HG03558 (cell line): ENCODE measurements around the gene EPB41L2.

Source experiments
- ATAC-seq: cut with Tn5 transposase; IDR thresholded peaks from one replicate; pipeline ENCODE4 v1.9.1; 2021; ENCODE audit warnings: moderate number of reproducible peaks; ENCODE audit not compliant: unreplicated experiment; ENCODE audit errors: extremely low read depth

The EPB41L2 gene

GRCh38 chr6:130982941-130983456 lies 80.0 kb downstream of the EPB41L2 start:
- no peak for ATAC-seq

GRCh38 chr6:130982135-130982534 lies 80.9 kb downstream of the EPB41L2 start:
- no peak for ATAC-seq

- ATAC-seq: no peak
Observed at GRCh38 chr6:130981409-130981808, 81.6 kb downstream of the EPB41L2 start.

GRCh38 chr6:130980310-130981032 lies 82.6 kb downstream of the EPB41L2 start:
- no peak for ATAC-seq

GRCh38 chr6:130978660-130979396 lies 84.2 kb downstream of the EPB41L2 start:
- ATAC-seq: no peak

GRCh38 chr6:130978180-130978579 lies 84.9 kb downstream of the EPB41L2 start:
- no peak for ATAC-seq

- ATAC-seq: no peak
Observed at GRCh38 chr6:130975325-130975724, 87.7 kb downstream of the EPB41L2 start.

- no peak for ATAC-seq
Observed at GRCh38 chr6:130973521-130974277, 89.3 kb downstream of the EPB41L2 start.

- no peak for ATAC-seq
Observed at GRCh38 chr6:130971504-130971903, 91.5 kb downstream of the EPB41L2 start.

- no peak for ATAC-seq
Observed at GRCh38 chr6:130970839-130971410, 92.1 kb downstream of the EPB41L2 start.

- ATAC-seq: no peak
Observed at GRCh38 chr6:130969791-130970491, 93.1 kb downstream of the EPB41L2 start.

- ATAC-seq: no peak
Observed at GRCh38 chr6:130969166-130969565, 93.9 kb downstream of the EPB41L2 start.

- no peak for ATAC-seq
Observed at GRCh38 chr6:130968476-130968875, 94.6 kb downstream of the EPB41L2 start.

- no peak for ATAC-seq
Observed at GRCh38 chr6:130967502-130968445, 95.3 kb downstream of the EPB41L2 start.

- no peak for ATAC-seq
Observed at GRCh38 chr6:130966344-130966980, 96.6 kb downstream of the EPB41L2 start.

- ATAC-seq: no peak
Observed at GRCh38 chr6:130965656-130966055, 97.4 kb downstream of the EPB41L2 start.

- ATAC-seq: no peak
Observed at GRCh38 chr6:130964808-130965604, 98.0 kb downstream of the EPB41L2 start.

- no peak for ATAC-seq
Observed at GRCh38 chr6:130964289-130964688, 98.8 kb downstream of the EPB41L2 start.
